NCI-H510A (cell line): ENCODE results near the gene ZBTB5.
"Not testable (repeated sequence)": the region's sequence is repeated elsewhere in the genome, so short reads cannot be mapped to it uniquely, and the experiment has no call there.

Experiments
- DNase-seq: peaks from one replicate; lab custom pipeline; 2025; lab: John Stamatoyannopoulos, UW

The ZBTB5 gene

DNA sequence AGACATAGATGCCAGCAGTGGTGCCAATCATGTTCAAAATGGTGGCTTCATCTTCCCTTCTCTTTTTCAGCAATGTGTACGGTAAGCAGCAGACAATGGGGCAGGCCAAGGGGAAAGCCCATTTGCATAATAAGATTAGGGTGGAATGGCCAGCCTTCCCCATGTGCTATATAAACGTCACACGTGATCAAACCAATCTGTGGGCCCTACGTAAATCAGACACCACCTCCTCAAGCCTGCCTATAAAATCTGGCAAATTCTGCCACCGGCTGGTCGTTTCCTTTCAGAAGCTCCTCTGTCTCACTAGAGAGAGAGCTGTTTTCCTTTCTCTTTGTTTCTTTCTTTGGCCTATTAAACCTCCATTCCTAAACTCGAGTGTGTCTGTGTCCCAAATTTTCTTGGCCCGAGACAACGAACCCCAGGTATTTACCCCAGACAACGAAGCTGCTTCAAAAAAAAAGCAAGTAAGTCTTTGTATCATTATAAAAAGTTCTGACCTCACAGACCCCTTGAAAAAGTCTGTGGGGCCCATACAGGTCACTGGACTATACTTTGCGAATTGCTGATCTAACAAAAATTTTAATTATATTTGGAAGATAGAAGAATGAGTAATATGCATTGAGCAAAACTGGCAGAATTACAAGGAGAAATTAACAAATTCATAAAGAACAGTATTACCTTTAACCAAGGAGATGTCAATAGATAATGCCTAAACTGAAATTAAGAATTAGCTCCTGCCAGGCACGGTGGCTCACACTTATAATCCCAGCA is 15.2 kb downstream of the ZBTB5 start:
- no peak for DNase-seq

DNA sequence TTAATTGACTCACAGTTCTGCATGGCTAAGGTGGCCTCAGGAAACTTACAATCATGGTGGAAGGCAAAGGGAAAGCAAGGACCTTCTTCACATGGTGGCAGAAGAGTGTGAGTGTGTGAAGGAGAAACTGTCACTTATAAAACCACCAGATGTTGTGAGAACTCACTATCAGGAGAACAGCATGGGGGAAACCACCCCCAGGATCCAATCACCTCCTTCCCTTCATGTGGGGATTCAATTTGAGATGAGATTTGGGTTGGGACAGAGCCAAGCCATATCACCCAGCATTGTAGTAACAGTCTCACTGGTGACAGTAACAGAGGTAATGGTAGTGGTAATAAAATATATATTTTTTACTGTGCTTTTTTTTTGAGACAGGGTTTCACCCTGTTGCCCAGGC is 18.1 kb downstream of the ZBTB5 start:
- no peak for DNase-seq

DNA sequence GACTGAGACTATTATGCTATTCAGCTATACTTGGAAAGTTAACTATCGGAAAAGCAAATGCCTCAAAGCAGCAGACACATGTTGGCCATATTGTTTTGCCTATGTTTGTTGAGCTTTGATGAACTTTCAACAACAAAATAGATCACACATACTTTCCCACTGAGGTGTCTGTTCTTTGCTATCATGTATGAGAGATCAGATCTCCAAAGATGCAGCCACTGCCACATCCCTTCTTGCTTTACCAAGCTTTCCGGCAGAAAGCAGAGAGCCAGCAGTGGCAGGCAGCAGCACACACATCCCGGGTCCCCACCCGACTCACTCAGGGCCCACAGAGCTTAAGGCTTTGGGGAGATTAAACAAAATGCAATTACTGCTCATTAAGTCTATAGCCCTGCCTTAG is 18.8 kb downstream of the ZBTB5 start:
- no peak for DNase-seq

DNA sequence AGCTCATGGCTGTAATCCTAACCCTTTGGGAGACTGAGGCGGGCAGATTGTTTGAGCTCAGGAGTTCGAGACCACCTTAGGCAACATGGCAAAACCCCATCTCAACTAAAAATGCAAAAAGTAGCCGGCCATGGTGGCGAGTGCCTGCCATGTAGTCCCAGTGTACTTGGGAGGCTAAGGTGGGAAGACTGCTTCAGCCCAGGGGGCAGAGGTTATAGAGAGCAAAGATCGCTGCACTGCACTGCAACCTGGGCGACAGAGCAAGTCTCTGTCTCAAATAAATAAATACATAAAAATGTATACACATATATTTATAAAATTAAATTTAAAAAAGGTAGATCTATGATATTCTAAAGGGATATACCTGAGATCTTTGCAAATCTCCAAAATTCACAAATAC is 19.4 kb downstream of the ZBTB5 start:
- DNase-seq, result no peak

DNA sequence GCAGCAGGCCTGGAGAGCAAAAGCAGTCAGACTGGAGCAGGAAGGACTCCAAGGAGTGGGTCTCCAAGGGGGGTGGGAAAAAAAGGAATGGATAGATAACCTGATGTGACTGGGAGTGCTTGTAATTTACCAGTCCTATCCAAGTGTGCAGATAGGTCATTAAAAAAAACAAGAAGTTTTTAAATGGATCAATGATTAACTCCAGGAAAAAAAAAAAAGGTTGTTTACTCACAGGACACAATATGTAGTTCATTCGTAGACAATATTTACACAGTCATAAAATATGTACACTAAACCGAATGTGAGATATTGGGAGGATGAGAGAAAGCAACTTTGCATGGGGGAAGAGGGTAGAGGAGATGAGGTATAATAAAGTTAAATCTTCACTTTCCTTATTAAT is 20.4 kb downstream of the ZBTB5 start:
- DNase-seq, result no peak

GRCh38 chr9:37443566-37443965 is 21.7 kb downstream of the ZBTB5 start:
- no peak for DNase-seq

GRCh38 chr9:37442556-37442955 is 22.7 kb downstream of the ZBTB5 start:
- no peak for DNase-seq

DNA sequence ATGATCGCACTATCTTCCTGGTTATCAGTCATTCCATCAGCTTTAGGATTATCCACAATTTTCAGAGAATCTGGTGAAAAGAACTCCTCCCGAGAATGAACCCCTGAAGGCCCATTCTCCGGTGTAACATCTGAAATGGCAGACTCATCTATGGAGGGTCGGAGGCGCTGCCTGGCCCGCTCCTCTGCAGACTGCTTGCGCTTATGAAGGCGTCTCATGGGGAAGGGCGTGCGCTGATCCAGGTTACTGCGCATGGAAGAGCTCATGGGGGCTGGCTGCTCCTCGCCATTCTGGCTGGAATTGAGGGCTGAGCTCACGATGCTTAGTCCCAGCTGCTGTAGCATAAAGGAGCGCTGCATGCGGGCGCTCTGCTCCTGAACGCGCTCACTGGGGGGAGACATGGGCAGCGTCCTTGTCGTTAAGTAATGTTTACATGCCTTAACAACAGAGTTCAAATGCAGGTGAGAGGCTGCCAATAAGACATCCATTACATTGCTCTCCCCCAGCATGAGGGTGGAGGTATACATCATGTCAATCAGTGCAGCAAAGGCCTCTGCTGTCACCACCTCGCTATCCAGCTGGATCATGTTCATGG is 23.4 kb downstream of the ZBTB5 start:
- no peak for DNase-seq

GRCh38 chr9:37438359-37438758 is 26.9 kb downstream of the ZBTB5 start:
- no peak for DNase-seq

DNA sequence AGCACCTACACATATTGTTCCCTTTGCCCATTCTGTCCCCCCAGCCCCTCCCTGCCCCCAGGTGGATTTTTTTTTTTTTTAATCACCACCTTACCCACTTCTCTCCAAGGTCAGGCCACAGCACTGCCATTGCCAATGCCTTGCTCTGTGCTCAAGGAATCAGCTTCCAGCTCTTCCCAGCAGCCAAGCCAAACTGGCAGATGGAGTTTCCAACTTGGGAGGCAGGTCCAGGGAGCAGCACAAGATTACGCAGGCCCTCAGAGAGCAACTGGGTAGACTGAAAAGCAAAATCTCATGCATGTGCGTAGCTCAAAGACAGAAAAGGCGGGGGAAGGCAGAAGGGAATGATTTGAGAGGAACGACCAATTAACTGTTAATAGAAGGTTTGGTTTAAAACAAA is 27.6 kb downstream of the ZBTB5 start:
- no peak for DNase-seq

DNA sequence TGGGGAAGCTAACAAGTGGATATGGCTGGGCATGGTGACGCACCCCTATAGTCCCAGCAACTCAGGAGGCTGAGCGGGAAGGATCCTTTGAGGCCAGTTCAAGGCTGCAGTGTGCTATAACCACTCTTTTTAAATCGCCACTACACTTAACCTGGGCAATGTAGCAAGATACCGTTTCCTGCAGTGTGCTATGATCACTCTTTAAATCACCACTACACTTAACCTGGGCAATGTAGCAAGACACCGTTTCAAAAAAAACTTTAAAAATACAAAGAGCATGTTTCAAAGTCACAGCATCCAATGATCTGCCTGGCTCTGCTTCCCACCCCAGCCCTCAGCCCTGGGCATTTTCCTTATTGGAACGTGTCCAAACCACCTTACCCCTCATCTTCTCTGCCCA is 28.2 kb downstream of the ZBTB5 start:
- DNase-seq, result no peak

- no peak for DNase-seq
Observed at GRCh38 chr9:37436540-37436939, 28.7 kb downstream of the ZBTB5 start.

GRCh38 chr9:37433867-37434371 is 31.3 kb downstream of the ZBTB5 start:
- no peak for DNase-seq

DNA sequence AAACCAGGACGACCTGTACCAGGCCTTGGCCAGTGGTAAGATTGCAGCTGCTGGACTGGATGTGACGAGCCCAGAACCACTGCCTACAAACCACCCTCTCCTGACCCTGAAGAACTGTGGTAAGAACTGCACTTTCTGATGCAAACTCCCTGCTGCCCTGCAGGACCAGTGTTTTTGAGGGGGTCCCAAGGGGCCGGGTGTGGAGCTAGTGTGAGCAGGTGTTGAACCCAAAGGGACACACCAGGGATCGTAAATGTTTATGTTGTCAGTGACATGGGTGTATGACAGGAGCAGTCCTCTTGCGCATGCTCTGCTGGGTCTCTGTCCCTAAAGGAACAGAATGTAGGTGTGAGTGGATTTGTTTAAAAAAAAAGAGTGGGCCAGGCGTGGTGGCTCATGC is 33.2 kb downstream of the ZBTB5 start:
- no peak for DNase-seq

DNA sequence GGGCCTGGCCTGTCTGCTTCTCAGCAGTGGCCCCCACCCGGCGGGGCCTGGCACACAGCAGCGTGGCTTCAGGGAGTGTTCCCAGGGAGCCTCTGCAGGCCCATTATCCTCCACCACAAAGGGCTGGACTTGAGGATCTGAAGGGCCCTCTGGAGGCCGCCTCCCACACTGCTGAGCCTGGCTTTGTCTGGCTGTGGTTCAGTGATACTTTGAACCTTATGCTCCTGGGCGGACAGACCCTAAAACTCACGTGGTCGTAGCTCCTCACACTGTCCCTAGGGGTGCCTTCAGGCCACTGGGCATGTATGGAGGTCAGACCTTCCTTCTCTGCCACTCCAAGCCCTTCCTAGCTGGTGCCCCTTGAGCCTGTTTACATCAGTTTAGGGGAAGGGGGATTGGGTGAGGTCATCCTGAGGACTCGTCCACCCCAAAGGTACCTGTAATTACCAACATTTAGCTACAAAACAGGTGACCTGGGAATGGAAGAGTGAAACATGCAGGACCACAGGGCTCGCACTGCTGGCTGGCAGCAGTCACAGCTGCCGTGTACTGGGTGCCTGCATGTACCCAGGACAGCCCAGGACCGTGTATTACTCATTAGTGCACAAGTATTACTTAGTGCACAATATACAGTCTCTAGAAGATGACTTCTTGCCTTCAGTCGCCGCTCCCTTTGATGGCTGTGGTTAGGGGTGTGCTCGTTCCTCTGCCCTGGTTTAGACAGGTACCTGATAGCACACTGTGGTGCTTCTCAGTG is 34.2 kb downstream of the ZBTB5 start:
- DNase-seq, result no peak

DNA sequence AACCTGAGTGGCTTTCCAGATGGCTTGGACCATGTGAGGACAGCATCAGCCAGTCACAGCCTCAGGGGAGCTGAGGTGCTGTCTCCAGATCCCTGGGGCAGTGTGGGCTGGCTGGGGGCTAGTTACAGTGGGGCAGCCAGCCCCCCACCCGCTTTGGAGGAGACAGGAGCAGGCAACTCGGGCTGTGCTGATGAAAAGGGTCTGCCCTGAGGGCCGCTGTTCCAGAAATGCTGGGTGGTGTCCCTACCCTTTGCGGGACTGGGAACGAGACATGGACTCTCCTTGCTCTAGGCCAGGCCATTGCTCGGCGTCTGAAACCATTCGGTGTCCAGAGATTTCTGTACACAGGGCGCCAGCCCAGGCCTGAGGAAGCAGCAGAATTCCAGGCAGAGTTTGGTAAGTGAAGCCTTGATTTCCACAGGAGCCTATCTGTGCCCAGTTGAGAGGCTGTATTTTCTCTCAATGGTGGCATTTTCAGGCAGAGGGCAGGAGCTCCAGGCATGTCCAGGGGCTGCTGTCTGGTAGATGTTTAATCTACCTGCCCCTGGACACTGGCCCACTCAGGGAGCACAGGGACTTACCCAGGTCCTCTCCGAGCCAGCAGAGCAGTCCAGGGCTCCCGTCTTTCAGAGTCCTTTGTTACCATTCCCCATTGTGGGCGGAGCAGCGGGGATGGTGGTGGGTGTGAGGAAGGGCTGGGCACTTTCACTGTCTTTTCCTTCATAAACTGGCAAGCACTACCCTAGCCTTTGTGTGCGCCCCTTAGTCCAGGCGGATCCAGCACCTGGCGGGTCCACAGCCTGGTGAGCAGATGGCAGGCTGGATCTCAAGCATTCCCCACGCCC is 35.6 kb downstream of the ZBTB5 start:
- DNase-seq, result no peak

- DNase-seq, result no peak
Observed at GRCh38 chr9:37428345-37428744, 36.9 kb downstream of the ZBTB5 start.

GRCh38 chr9:37426846-37427245 is 38.4 kb downstream of the ZBTB5 start:
- DNase-seq, result no peak

DNA sequence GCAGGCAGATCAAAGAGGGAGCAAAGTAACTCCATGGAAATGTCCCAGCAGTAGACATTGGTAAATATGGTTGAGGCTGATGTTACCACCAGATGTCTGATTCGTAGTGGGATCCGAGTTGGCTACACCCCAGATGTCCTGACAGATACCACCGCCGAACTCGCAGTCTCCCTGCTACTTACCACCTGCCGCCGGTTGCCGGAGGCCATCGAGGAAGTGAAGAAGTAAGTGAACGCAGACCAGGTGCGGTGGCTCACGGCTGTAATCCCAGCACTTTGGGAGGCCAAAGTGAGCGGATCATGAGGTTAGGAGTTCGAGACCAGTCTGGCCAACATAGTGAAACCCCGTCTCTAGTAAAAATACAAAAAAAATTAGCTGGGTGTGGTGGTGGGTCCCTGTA is 38.8 kb downstream of the ZBTB5 start:
- DNase-seq, result not testable (repeated sequence)

DNA sequence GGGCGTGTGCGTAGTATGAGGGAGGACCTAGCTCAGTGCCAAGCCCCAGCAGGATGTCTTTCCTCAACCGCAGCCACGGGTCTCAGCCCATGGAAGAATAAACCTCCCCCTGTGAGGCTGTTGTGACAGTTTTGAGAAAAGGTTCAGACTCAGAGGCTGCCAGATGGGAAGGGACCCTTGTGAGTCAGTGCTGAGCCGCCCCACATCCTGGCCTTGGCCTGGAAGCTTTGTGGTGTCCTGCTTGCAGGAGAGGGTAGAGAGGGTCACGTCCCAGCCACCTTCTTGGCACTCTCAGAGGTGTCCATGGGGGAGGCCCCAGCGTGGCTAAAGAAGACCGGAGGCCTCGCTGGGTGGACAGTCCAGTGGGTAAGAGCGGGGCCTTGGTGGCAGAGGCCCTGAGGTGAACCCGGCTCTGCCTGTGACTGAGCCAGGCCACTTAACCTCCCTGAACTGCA is 39.9 kb downstream of the ZBTB5 start:
- no peak for DNase-seq

DNA sequence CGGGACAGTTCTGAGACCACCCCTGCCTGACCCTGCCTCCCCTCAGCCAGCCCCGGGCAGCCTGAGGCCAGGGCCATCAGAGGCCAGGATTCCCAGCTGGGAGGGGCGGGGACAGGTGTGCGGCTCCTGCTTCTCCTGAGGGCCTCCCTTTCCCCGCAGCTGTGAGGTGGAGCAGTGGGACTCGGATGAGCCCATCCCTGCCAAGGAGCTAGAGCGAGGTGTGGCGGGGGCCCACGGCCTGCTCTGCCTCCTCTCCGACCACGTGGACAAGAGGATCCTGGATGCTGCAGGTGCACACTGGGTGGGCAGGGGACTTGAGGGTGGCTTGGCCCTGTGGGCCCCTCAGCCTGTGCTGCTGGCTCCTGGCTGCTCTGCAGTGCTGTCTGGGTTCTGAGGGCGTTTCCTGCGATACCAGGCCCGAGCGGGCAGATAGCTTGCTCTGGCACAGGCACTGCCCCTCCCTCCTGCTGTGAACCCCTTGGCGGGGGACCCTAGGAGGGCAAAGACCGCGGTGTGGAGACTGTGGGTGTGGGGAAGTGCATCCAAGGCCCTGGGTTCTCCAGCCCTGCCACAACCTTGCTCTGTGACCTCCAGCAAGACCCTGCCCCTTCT is 40.5 kb downstream of the ZBTB5 start:
- no peak for DNase-seq
